Colonic mucosa (tissue), 4 donors: ENCODE results near the gene ADAMTS14. TPM values are rescaled to one million over a fixed set of nuclear protein-coding genes. Genes with fewer than 3 reads are reported as not detected.

Experiments used
- DNase-seq: peaks from one replicate; pipeline ENCODE4 v3.0.0-alpha.2; 2020
- H3K27ac ChIP-seq: fragments of 200-600 bp; one replicate; pipeline ENCODE4 v1.8.0; 2021
- H3K27me3 ChIP-seq: fragments of 200-600 bp; one replicate; pipeline ENCODE4 v1.8.0; 2021
- H3K36me3 ChIP-seq: fragments of 200-600 bp; one replicate; pipeline ENCODE4 v1.8.0; 2021
- H3K4me1 ChIP-seq: fragments of 200-600 bp; one replicate; pipeline ENCODE4 v1.8.0; 2021; ENCODE audit warnings: mild to moderate bottlenecking
- H3K4me3 ChIP-seq: fragments of 200-600 bp; one replicate; pipeline ENCODE4 v1.8.0; 2021
- H3K9ac ChIP-seq, 2 donors: one replicate each; pipeline ENCODE4 v1.7.0; 2013; ENCODE audit warnings: control low read depth in 2 of 2, low read depth in 2 of 2, low read length in 2 of 2
- H3K9me3 ChIP-seq: fragments of 200-600 bp; one replicate; pipeline ENCODE4 v1.8.0; 2021
- CTCF ChIP-seq: fragments of 200-600 bp; IDR thresholded peaks from one replicate; pipeline ENCODE4 v1.8.0; 2022; ENCODE audit warnings: antibody characterized with exemption, mild to moderate bottlenecking
- intact Hi-C: fragments of 100-400 bp; cut with DNase I; formaldehyde crosslinking; loops from one replicate; pipeline ENCODE4 v1.14.1; 2022
- total RNA-seq, 2 donors: library from RNA; stranded (reverse); fragmentation: NEBNext Ultra II Directional in 1 of 2; extraction: Animal tissue kit (Norgen Biotek cat#: 25700) in 1 of 2; gene quantifications; one replicate each; pipeline ENCODE4 v1.2.1, GENCODE V29; 2021
- donor health status: healthy.
- donor health status: DM: no; HTN: no; CAD: no.
- donor health status: DM: no; HTN: no; CAD: no.

The ADAMTS14 gene
- total RNA-seq, 2 donors from 2014 or later = 0.93 to 1.5 TPM

- no peaks in the 10 kb centered on the region for H3K36me3 ChIP-seq
- no peak overlapping the region for H3K4me3 ChIP-seq
- intact Hi-C loops = no loop called here
- no peaks in the 10 kb centered on the region for H3K27me3 ChIP-seq
- H3K9ac ChIP-seq = no peak overlapping the region
- TF ChIP-seq CTCF = no peak
- H3K9me3 ChIP-seq = no peaks in the 10 kb centered on the region
- no peaks in the 10 kb centered on the region for H3K4me1 ChIP-seq
- no peak for DNase-seq
- H3K27ac ChIP-seq = no peak overlapping the region
Observed at GRCh38 chr10:70736525-70736924, 64.2 kb downstream of the ADAMTS14 start.

- Histone ChIP-seq H3K27ac (no peak overlapping the region), H3K27me3 (no peaks in the 10 kb centered on the region), H3K4me3 (no peak overlapping the region), H3K9me3 (no peaks in the 10 kb centered on the region), H3K9ac (no peak overlapping the region), H3K4me1 (no peaks in the 10 kb centered on the region), H3K36me3 (no peaks in the 10 kb centered on the region)
- intact Hi-C loops = no loop called here
- TF ChIP-seq CTCF = no peak
- no peak for DNase-seq
Observed at GRCh38 chr10:70737250-70737649, 64.9 kb downstream of the ADAMTS14 start.

- Histone ChIP-seq H3K9me3 (no peaks in the 10 kb centered on the region), H3K27ac (no peak overlapping the region), H3K4me3 (no peak overlapping the region), H3K4me1 (peaks cover 1% of the 10 kb centered on the region), H3K9ac (no peak overlapping the region), H3K36me3 (no peaks in the 10 kb centered on the region), H3K27me3 (no peaks in the 10 kb centered on the region)
- intact Hi-C loops = no loop called here
- no peak for TF ChIP-seq CTCF
- no peak for DNase-seq
Observed at GRCh38 chr10:70738006-70738760, 65.9 kb downstream of the ADAMTS14 start.

GRCh38 chr10:70738761-70739121 lies 66.4 kb downstream of the ADAMTS14 start:
- peaks cover 5% of the 10 kb centered on the region for H3K4me1 ChIP-seq
- no peak for TF ChIP-seq CTCF
- no peak overlapping the region for H3K4me3 ChIP-seq
- intact Hi-C loops = no loop called here
- H3K9me3 ChIP-seq = no peaks in the 10 kb centered on the region
- H3K27me3 ChIP-seq = no peaks in the 10 kb centered on the region
- DNase-seq = no peak
- no peaks in the 10 kb centered on the region for H3K36me3 ChIP-seq
- H3K9ac ChIP-seq = no peak overlapping the region
- no peak overlapping the region for H3K27ac ChIP-seq

GRCh38 chr10:70740406-70741288 lies 68.3 kb downstream of the ADAMTS14 start:
- Histone ChIP-seq H3K36me3 (no peaks in the 10 kb centered on the region), H3K4me3 (no peak overlapping the region), H3K4me1 (peaks cover 5% of the 10 kb centered on the region), H3K27ac (no peak overlapping the region), H3K27me3 (no peaks in the 10 kb centered on the region), H3K9me3 (no peaks in the 10 kb centered on the region), H3K9ac (no peak overlapping the region)
- intact Hi-C loops = no loop called here
- no peak for DNase-seq
- no peak for TF ChIP-seq CTCF
